Activated CD4-positive, CD25-positive, alpha-beta regulatory T cell treated with anti-CD3 and anti-CD28 coated beads, Interleukin-2, amount 50 U/mL, for 72 hours (primary cell): ENCODE measurements around the gene TPRN.

Source experiments
- DNase-seq: peaks from one replicate; pipeline ENCODE4 v3.0.0; 2021

The TPRN gene

DNA sequence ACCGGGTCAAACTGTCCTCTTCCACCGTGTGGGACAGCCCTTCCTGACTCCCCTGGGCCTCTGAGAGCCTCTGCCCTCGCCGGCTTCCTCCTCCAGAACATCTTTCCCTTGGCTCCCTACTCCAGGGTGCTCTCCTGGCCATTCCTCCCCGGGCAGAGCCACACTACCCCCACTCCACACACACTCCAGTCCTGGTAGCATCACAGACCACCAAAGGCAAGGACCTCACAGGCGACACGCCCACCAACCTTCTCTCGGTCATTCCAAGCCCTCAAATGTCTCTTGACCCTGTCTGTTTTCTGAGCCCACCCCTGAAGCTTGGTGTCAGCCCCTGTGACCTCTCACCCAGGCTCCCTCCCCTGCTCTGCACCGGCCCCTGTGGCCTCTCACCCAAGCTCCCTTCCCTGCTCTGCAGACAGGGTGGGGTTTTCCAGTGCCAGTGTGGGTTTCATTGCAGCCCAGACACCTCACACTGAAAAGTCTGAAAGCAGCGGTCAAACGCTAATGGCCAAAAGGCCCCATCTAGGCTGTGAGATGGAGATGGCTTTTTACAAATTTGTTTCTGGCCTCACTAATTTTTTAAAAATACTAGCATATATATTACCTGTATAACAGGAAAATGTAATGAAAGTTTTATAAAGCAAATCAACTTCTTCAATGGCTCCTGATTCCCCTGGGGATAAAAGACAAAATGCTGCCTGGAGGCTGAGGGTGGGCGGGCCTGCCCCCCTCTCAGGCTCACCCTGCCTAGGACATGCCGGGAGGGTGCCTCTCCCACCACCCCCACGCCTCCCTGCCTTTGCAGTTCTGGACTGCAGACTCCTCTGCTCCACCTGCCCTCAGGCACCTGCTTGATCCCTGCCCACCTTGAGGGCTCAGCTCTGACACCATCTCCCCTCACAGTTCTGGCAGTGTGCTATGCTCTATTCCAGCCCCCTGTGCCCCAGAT, 41.2 kb downstream of the TPRN start:
- DNase-seq: no peak

DNA sequence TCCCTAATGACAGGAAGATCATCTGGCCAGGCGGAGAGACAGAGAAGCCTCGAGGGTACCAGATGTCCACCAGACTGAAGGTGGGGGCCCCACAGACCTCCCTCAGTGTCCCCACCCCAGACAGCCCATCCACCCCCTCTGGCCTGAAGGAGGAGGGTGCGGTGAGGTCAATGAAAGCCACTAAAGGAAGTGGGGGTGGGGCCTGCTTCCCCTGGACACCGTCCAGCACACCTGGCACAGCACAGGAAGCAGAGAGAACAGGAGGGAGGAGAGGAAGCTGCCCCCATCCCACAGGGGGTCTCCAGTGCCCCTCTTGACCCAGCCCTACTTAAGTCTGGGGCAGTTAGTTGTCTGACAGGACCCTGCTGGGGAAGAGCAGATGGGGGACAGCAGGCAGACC, 41.9 kb downstream of the TPRN start:
- DNase-seq: no peak

DNA sequence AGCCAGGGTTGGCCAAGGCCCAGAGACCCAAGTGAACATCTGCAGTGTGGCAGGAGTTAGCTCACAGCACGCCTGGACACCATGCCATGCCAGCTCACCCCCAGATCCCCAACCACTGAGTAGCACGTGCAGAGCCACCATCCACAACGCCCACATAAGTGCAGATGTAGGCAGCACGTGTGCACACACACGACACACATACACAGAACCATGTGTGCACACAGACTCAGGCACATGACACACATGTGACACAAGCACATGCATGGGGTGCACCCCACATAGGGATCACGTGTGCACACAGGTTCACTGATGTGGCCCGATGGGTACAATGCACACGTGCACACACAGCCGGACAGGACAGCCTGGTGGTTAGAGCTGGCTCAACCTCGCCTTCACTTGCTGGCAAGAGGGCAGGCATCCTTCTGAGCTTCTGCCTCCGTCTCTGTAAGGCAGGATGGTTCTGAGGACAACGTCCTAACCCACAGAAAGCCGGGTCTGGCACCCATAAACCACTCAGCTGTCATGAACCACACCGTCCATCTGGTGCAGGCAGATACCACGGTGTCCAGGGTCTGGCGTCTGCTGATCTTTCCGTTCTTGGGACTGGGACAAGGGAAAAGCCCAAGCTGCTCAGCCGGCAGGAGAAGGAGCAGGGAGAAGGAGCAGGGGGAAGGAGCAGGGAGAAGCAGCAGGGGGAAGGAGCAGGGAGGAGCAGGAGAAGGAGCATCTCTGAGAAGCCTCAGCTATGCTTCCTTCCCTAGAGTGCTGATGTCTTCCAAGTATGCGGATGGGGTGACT, 42.7 kb downstream of the TPRN start:
- no peak for DNase-seq

DNA sequence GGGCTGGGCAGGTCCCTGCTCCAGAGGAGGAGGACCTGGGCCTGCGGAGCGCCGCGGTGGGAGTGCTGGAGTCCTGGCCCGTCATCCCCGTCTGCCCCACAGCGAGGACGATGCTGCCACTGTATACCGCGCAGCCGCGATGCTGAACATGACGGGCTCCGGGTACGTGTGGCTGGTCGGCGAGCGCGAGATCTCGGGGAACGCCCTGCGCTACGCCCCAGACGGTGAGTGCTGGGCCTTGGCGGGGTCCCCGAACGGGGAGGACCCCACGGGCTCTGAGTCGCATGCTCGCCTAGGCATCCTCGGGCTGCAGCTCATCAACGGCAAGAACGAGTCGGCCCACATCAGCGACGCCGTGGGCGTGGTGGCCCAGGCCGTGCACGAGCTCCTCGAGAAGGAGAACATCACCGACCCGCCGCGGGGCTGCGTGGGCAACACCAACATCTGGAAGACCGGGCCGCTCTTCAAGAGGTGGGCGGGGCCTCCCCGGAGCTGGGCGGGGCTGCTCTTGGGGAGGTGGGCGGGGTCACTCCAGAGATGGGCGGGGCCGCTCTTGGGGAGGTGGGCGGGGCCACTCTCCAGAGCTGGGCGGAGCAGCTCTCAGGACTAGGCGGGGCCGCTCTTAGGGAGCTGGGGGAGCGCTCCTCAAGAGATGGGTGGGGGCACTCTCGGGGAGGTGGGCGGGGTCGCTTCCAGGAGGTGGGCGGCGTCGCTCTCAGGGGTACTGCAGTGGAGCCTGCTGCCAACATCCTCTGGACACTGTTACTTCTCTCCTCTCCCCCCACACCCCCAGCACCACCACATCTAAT, 43.8 kb downstream of the TPRN start:
- DNase-seq: peak; percentile 63

DNA sequence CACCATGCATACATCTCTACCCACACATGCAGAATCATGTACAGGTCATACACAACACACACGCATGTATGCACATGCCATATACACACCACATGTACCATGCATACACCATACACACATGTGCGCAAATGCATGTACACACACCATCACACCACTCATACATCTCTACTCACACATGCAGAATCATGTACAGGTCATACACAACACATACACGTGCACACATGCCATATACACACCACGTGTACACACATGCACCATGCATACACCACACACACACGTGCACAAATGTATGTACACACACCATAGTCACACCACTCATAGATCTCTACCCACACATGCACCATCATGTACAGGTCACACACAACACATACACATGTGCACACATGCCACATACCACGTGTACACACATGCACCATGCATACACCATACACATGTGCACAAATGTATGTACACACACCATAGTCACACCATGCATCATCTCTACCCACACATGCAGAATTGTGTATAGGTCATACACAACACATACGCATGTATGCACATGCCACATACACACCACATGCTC, 47.6 kb downstream of the TPRN start:
- no peak for DNase-seq

DNA sequence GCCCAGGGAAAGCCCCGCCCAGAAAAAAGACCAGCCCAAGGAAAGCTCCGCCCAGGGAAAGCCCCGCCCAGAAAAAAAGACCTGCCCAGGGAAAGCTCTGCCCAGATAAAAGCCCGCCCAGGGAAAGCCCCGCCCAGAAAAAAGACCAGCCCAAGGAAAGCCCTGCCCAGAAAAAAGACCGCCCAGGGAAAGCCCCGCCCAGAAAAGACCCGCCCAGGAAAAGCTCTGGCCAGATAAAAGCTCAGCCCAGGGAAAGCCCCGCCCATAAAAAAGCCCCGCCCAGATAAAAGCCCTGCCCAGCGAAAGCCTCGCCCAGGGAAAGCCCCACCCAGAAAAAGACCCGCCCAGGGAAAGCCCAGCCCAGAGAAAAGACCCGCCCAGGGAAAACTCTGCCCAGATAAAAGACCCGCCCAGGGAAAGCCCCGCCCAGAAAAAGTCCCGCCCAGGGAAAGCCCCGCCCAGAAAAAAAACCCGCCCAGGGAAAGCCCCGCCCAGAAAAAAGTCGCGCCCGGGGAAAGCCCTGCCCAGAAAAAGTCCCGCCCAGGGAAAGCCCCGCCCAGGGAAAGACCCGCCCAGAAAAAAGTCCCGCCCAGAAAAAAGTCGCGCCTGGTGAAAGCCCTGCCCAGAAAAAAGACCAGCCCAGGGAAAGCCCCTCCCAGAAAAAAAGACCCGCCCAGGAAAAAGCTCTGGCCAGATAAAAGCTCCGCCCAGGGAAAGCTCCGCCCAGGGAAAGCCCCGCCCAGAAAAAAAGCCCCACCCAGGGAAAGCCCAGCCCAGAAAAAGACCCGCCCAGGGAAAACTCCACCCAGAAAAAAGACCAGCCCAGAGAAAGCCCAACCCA, 49.7 kb downstream of the TPRN start:
- peak; percentile 58 for DNase-seq

DNA sequence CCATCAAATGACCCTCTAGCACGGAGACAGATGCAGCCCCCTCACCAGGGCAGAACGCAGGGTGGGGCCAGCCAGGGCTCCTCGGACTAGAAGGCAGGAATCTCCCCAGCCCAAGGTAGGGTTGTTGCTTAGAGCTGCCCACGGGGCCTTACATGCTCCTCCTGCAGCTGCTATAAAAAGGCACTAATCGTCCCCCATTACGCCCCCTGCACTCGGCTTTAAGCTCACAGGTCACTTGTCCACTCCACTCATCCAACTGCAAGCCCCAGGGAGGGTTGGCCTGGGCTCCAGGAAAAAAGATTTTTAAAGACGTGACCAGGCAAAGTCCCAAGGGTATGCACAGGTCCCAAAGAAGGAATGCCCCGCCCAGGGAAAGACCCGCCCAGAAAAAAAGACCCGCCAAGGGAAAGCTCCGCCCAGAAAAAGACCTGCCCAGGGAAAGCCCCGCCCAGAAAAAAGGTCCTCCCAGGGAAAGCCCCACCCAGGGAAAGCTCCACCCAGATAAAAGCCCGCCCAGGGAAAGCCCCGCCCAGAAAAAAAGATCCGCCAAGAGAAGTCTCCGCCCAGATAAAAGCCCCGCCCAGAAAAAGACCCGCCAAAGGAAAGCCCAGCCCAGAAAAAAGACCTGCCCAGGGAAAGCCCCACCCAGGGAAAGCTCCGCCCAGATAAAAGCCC, 50.5 kb downstream of the TPRN start:
- DNase-seq: no peak

DNA sequence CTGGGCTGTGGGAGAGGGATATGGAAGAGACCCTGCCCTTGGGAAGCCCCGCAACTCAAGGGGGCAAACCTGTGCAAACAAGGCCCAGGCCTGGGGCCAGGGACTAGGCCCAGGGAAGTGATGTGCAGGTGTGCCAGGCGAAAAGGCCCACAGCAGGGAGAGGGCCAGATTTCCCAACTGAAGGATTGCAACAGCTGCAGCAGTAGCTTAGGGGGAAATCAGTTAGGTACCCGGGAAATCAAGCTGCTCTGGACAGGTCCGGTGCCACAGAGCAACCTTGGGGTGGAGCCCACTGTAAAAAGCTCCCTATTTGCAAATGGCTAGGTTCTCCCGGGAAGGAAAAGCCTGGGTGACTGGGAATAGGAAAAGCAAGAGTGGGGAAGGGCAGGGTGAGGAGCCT, 51.2 kb downstream of the TPRN start:
- DNase-seq: no peak

DNA sequence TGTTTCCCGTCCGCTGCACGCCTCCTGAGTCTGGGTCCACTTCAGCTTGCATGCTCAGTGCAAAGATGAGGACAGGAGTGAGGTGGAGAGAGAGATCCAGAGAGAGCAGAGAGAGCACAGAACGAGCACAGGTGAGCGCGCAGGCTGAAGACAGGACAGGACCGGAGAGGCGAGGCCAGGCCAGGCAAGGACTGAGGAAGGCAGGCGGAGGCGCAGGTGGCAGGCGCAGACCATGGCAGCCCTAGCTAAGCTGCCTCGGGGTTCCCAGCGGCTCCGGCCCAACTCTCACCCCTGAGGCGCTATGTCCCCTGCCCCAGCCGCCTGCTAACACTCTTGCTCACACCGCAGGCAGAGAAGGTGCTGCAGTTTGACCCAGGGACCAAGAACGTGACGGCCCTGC, 51.9 kb downstream of the TPRN start:
- DNase-seq: no peak

DNA sequence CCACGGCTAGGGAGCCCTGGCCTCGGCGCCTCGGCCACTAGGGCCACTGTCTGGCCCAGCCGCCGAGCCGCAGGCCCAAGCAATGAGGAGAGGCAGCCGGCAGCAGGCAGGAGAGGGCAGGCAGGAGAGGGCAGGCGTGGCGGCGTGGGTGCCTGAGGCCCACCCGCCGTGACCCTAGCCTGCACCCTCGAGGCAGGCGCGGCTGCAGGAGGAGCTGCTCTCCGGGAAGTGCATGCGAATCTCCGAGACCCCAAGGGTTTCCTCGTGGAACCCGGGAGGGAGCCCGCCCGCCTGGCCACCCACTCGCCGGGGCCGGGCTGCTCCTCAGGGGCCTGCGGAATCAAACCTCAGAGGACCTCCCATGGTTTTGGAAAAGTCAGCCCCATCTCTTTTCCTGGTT, 52.3 kb downstream of the TPRN start:
- no peak for DNase-seq

DNA sequence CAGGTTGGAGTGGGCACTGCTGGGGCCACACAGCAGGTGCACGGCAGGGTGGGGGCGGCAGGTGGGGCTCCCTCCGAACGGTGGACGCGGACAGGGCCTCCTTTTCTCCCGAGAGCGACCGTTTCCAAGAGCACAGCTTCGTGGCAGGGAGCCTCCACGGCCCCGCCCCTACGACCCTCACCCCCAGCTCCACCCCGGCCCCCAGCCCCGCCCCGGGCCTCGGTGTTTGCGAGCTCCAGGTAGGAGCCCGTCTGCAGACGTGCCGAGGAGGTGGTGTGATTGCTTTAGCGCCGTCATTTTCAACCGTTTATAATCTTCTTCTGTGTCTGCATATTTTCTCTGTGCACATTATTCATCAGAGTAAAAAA, 52.8 kb downstream of the TPRN start:
- no peak for DNase-seq

DNA sequence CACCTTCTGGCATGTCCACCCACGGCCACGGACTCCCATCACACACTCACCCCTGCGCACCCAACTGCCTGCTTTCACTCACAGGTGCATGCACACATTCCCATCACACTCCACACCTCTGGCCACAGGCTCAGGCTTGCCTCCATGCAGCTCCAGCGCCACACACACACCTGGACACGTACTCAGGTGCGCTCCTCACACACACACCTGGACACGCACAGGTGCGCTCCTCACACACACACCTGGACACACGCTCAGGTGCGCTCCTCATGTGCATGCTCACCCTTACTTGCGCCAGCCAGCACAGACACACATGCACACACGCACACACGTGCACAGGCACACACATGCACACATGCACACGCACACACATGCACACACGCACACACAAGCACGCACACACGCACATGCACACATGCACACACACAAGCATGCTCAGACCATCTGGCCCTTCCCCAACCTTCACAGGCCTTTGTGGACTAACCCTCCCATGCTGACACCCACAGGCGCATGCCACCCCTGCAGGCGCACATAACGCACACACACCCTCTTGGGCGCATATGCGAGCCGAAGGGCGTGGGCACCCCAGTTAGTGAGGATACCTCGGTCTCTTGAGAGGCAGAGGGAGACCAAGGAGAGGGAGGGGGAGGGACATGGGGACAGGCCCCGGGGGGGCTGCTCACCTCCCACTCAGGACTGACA, 53.3 kb downstream of the TPRN start:
- DNase-seq: no peak

DNA sequence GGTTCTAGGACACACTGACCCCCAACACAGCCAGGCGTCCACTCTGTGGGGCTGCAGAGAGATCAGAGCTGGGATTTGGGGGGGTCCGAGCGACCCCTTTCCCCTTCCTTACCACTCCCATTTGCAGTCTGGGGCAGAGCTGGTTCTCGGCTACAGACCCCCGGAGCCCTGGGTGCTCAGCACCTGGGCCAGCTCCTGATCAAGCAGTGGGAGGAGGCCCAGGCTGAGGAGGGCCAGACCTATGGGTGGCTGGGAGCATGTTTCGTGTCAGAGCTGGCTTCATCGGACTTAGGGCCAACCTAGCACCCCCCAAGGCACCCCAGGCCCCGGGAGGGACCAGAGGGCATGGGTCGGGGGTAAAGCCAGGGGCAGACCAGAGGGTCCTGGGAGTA, 54.0 kb downstream of the TPRN start:
- DNase-seq: no peak

DNA sequence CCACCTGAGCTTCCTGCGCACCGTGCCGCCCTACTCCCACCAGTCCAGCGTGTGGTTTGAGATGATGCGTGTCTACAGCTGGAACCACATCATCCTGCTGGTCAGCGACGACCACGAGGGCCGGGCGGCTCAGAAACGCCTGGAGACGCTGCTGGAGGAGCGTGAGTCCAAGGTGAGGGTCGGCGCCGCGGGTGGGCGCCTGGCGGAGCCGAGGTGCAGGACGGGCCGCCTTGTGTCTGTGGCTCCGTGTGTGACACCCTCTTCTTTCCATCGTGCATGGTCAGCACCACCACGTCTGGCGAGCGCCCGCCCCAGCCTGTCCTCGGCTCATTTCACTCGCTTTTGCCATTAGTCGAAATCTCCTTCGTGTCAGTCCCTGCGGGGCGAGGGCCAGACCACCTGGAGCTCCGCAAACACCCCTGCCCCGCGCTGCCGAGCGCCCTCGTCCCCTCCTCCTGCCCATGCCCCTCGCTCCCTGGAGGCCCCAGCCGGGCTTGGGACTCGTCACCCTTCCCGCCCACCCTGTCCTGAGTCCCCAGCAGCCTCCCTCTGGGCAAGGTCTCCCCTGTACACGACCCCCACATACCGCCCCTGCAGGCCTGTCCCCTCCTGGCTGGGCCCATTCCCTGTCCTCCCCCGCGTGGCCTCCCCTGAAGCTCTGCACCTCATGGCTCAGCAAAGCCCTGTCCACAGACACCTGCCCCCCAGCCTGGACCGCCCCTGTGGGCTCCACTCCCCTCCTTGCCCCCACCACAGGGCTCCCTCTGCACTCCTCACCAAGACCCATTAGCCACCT, 54.6 kb downstream of the TPRN start:
- no peak for DNase-seq

DNA sequence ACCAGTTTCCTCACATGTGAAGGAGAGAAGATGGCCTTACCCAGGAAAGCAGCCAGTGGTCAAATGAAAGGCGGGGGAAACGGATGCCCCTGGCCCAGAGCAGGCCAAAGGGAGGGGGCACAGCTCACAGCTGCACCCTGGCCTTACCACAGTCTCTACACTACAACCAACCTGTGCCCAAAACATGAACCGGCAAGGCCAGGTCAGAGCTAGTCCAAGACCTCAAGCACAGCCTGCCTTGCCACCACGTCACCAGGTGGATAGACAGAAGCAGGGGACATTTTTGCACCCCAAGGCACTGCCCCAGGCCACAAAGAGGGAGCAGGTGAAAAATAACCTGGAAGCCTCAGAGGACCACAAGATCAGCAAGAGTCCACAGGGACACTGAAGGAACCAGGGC, 57.1 kb downstream of the TPRN start:
- no peak for DNase-seq

DNA sequence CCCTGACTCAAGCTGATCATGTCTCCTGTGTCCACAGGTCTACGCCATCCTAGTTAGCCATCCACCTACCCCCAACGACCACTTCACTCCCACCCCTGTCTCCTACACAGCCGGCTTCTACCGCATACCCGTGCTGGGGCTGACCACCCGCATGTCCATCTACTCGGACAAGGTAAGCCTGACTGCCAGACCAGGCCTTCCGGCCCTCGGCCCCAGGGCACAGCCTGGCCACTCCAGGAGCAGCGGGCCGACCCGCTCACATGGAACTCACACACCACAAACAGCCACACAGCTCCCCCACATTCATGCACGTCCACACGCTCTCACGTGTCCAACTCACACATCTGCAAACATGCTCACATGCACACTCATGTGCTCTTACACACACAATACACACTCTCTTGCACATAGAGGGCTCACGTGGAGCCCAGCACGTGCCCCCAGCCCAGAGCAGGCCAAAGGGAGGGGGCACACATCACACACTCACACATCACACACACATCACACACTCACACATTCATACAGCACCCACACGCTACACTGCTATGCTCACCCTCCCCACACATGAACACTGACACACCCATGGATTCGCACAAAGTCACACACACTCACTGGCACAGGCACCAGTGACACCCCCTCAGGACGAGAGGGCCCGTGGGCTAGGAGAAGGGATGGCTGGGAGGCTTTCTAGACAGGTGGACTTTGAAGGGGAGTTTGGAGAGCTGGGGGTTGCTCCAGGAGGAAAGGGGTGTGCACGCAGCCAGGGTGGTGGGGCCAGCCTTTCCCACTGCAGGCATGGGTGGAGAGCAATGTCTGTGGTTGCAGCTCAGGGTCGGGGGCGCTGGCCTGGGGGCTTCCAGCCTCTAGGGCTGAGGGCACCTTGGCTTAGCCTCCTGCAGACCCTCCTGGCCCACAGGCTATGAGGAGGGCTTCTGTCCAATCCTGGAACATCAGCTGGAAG, 58.3 kb downstream of the TPRN start:
- DNase-seq: no peak
